Endothelial cell of hepatic sinusoid (primary cell): Measurements from ENCODE around the gene PLEKHD1.

Experiments used
- in situ Hi-C: cut with HindIII; loops from 2 replicates; pipeline ENCODE4 v1.10.0; 2017; ENCODE audit warnings: low sequenced_read_pairs

PLEKHD1 gene

DNA sequence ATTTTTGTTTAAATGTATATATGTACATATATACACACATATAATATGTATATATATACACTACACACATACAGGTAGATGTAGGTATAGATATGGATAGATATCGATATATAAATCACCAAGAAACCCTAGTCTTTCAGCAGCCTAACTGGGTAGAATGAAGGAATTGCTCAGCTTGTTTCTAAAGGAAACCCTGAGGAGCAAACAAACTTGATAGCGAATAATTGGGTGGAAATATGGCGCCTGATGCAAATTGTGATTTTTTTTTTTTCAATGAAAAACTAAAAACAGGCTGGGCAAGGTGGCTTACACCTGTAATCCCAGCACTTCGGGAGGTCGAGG is 90.4 kb downstream of the PLEKHD1 start:
- in situ Hi-C loops: loop anchor here (5.0 kb wide), 1 partner anchor 72 kb away; no protein-coding TSS in a partner anchor

GRCh38 chr14:69579476-69579875 is 94.9 kb downstream of the PLEKHD1 start:
- in situ Hi-C loops: no loop called here

DNA sequence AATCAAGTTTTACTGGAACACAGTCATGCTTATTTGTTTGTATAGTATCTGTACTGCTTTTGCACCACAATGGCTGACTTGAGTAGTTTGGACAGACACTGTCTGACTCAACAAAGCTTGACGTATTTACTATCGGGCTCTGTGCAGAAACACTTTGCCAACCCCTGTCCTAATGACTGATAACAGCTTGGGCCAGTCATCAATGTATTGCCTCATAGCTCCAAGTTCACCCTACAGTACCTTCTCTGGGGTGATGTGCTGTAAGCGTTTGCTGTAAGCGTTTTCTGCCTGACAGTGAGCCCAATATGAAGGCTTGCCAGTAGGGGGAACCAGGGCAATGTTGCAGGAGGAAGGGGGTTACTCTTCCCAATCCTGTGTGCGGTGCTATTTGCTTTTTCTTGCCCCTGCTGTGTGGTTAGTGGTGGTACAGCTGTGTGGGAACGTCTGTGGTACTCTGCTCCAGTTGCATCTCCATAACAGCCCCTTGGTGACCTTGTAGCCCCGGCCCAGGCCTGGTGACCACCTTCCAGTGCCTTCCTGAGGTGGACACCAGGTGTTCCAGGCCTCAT is 95.6 kb downstream of the PLEKHD1 start:
- in situ Hi-C loops: loop anchor here (5.0 kb wide), 2 partner anchors 38 to 197 kb away; no protein-coding TSS in a partner anchor
